Right lung (tissue), 5 donors: ENCODE measurements around the gene CD82. TPM values are rescaled to one million over a fixed set of nuclear protein-coding genes. Genes with fewer than 3 reads are reported as not detected.

Experiments used
- DNase-seq, 2 donors: peaks; one replicate each; pipeline ENCODE4 v3.0.0-alpha.2; 2013
- polyA plus RNA-seq, 5 donors: library from polyadenylated mRNA; unstranded; fragments of 120-200 nt; gene quantifications; one replicate each; pipeline versions ENCODE4 v1.2.1 to v1.2.3, GENCODE V29; 2013; ENCODE audit warnings: inconsistent platforms in 1 of 5, low replicate concordance in 1 of 5; ENCODE audit not compliant: insufficient read length in 5 of 5, insufficient read depth in 1 of 5

Gene CD82
- polyA plus RNA-seq, 5 donors = 36.7 to 106 (median 48.2) TPM

- no peak for DNase-seq
Measured at GRCh38 chr11:44615913-44616791, 50.7 kb downstream of the CD82 start.

- no peak for DNase-seq
Measured at GRCh38 chr11:44617671-44618461, 52.4 kb downstream of the CD82 start.

- no peak for DNase-seq
Measured at GRCh38 chr11:44618561-44619425, 53.3 kb downstream of the CD82 start.

GRCh38 chr11:44620328-44620725 is 54.9 kb downstream of the CD82 start:
- DNase-seq = no peak

GRCh38 chr11:44621140-44621681 is 55.7 kb downstream of the CD82 start:
- peak in 1 of 2 donors; percentile 66 for DNase-seq

- no peak for DNase-seq
Measured at GRCh38 chr11:44621784-44622183, 56.3 kb downstream of the CD82 start.

- no peak for DNase-seq
Measured at GRCh38 chr11:44622190-44622650, 56.8 kb downstream of the CD82 start.

GRCh38 chr11:44622721-44623258 is 57.3 kb downstream of the CD82 start:
- DNase-seq = no peak

GRCh38 chr11:44623341-44623730 is 57.9 kb downstream of the CD82 start:
- no peak for DNase-seq

- no peak for DNase-seq
Measured at GRCh38 chr11:44623731-44624491, 58.4 kb downstream of the CD82 start.

- DNase-seq = no peak
Measured at GRCh38 chr11:44624761-44625221, 59.3 kb downstream of the CD82 start.

GRCh38 chr11:44625759-44626523 is 60.5 kb downstream of the CD82 start:
- no peak for DNase-seq

GRCh38 chr11:44626645-44627044 is 61.2 kb downstream of the CD82 start:
- no peak for DNase-seq

GRCh38 chr11:44627165-44627789 is 61.8 kb downstream of the CD82 start:
- no peak for DNase-seq

- DNase-seq = peak; percentile 69 to 74
Measured at GRCh38 chr11:44627911-44628729, 62.7 kb downstream of the CD82 start.

GRCh38 chr11:44628730-44629700 is 63.6 kb downstream of the CD82 start:
- DNase-seq = no peak
